Activated naive CD4-positive, alpha-beta T cell treated with anti-CD3 and anti-CD28 coated beads, Interleukin-2, amount 50 U/mL, for 72 hours (primary cell): ENCODE results near the gene PLXND1. TPM values are rescaled to one million over a fixed set of nuclear protein-coding genes. Genes with fewer than 3 reads are reported as not detected.
A peak's percentile ranks its signal among the peaks of the same experiment; 100 is the strongest.

Experiments
- ATAC-seq, 2 donors: fragments of 150-1000 bp; cut with Tn5 transposase; 2 replicates each; pipeline ENCODE4 v1.10.0; 2021; ENCODE audit warnings: mild to moderate bottlenecking in 2 of 2, moderate library complexity in 2 of 2
- DNase-seq, 2 donors: peaks; one replicate each; pipeline ENCODE4 v3.0.0; 2021 to 2022; ENCODE audit warnings: low spot score in 2 of 2
- H3K27ac Mint-ChIP-seq, 2 donors: one replicate each; pipeline ENCODE4 v1.8.0; 2022; ENCODE audit warnings: mild to moderate bottlenecking in 2 of 2, mixed read lengths in 2 of 2
- H3K36me3 Mint-ChIP-seq, 2 donors: one replicate each; pipeline ENCODE4 v1.8.0; 2022; ENCODE audit warnings: mixed read lengths in 2 of 2
- H3K9me3 Mint-ChIP-seq, 2 donors: one replicate each; pipeline ENCODE4 v1.8.0; 2022; ENCODE audit warnings: mixed read lengths in 2 of 2
- total RNA-seq, 2 donors: library from RNA; stranded (reverse); gene quantifications; one replicate each; pipeline ENCODE4 v1.2.3, GENCODE V29; 2022

Gene PLXND1
- total RNA-seq, 2 donors from 2014 or later: 3.5 to 5.7 TPM

GRCh38 chr3:129543999-129544398, 62.5 kb downstream of the PLXND1 start:
- no peak for ATAC-seq

GRCh38 chr3:129543156-129543790, 63.2 kb downstream of the PLXND1 start, which contains the start of gene H1-8:
Gene H1-8, plus strand, starts transcription at chr3:129543175. Its CDS starts 44 bp downstream, at chr3:129543219.
- ATAC-seq: no peak

More at GRCh38 chr3:129543999-129544398, 62.5 kb downstream of the PLXND1 start:
- H3K36me3 Mint-ChIP-seq: no peaks in the 10 kb centered on the region
- H3K27ac Mint-ChIP-seq: peak overlapping the region in 1 of 2 donors; percentile 22
- H3K9me3 Mint-ChIP-seq: no peaks in the 10 kb centered on the region
- no peak for DNase-seq

GRCh38 chr3:129542747-129543146, 63.7 kb downstream of the PLXND1 start:
- H3K9me3 Mint-ChIP-seq: no peaks in the 10 kb centered on the region
- H3K27ac Mint-ChIP-seq: no peak overlapping the region
- DNase-seq: no peak
- H3K36me3 Mint-ChIP-seq: no peaks in the 10 kb centered on the region
- no peak for ATAC-seq

More at GRCh38 chr3:129543156-129543790, 63.2 kb downstream of the PLXND1 start, which contains the start of gene H1-8:
- Mint-ChIP-seq H3K27ac (peak within 1 kb of the TSS in 1 of 2 donors; percentile 22), H3K36me3 (no peaks in the 10 kb centered on the region), H3K9me3 (no peaks in the 10 kb centered on the region)
- no peak for DNase-seq

- Mint-ChIP-seq H3K9me3 (no peaks in the 10 kb centered on the region), H3K27ac (no peak overlapping the region), H3K36me3 (no peaks in the 10 kb centered on the region)
- ATAC-seq: no peak
- DNase-seq: no peak
These were observed 65.5 kb downstream of the PLXND1 start for GRCh38 chr3:129540776-129541516.

- Mint-ChIP-seq H3K9me3 (no peaks in the 10 kb centered on the region), H3K27ac (no peak overlapping the region), H3K36me3 (no peaks in the 10 kb centered on the region)
- DNase-seq (no peak), ATAC-seq (no peak)
These were observed 67.3 kb downstream of the PLXND1 start for GRCh38 chr3:129539206-129539605.

- H3K9me3 Mint-ChIP-seq: no peaks in the 10 kb centered on the region
- no peaks in the 10 kb centered on the region for H3K36me3 Mint-ChIP-seq
- DNase-seq (no peak), ATAC-seq (no peak)
- H3K27ac Mint-ChIP-seq: no peak overlapping the region
These were observed 69.7 kb downstream of the PLXND1 start for GRCh38 chr3:129536804-129537203.

- H3K9me3 Mint-ChIP-seq: no peaks in the 10 kb centered on the region
- DNase-seq (no peak), ATAC-seq (no peak)
- H3K27ac Mint-ChIP-seq: no peak overlapping the region
- H3K36me3 Mint-ChIP-seq: no peaks in the 10 kb centered on the region
These were observed 70.2 kb downstream of the PLXND1 start for GRCh38 chr3:129536374-129536667.

- H3K36me3 Mint-ChIP-seq: no peaks in the 10 kb centered on the region
- no peak for ATAC-seq
- H3K9me3 Mint-ChIP-seq: no peaks in the 10 kb centered on the region
- no peak overlapping the region for H3K27ac Mint-ChIP-seq
- DNase-seq: no peak
These were observed 71.4 kb downstream of the PLXND1 start for GRCh38 chr3:129535075-129535474.

- ATAC-seq (no peak), DNase-seq (no peak)
- Mint-ChIP-seq H3K27ac (no peak overlapping the region), H3K9me3 (no peaks in the 10 kb centered on the region), H3K36me3 (no peaks in the 10 kb centered on the region)
These were observed 71.9 kb downstream of the PLXND1 start for GRCh38 chr3:129534428-129535027.

GRCh38 chr3:129533406-129533805, 73.1 kb downstream of the PLXND1 start:
- Mint-ChIP-seq H3K27ac (no peak overlapping the region), H3K9me3 (no peaks in the 10 kb centered on the region), H3K36me3 (no peaks in the 10 kb centered on the region)
- no peak for DNase-seq
- ATAC-seq: no peak

- no peaks in the 10 kb centered on the region for H3K9me3 Mint-ChIP-seq
- peak overlapping the region in 1 of 2 donors; percentile 60 for H3K27ac Mint-ChIP-seq
- H3K36me3 Mint-ChIP-seq: no peaks in the 10 kb centered on the region
- ATAC-seq: no peak
- no peak for DNase-seq
These were observed 74.2 kb downstream of the PLXND1 start for GRCh38 chr3:129532261-129532660.

- DNase-seq: no peak
- Mint-ChIP-seq H3K9me3 (no peaks in the 10 kb centered on the region), H3K36me3 (no peaks in the 10 kb centered on the region), H3K27ac (peak overlapping the region in 1 of 2 donors; percentile 60)
- ATAC-seq: no peak
These were observed 74.8 kb downstream of the PLXND1 start for GRCh38 chr3:129531699-129532098.

GRCh38 chr3:129530821-129531220, 75.7 kb downstream of the PLXND1 start:
- no peak for DNase-seq
- ATAC-seq: no peak
- no peak overlapping the region for H3K27ac Mint-ChIP-seq
- no peaks in the 10 kb centered on the region for H3K36me3 Mint-ChIP-seq
- no peaks in the 10 kb centered on the region for H3K9me3 Mint-ChIP-seq

- no peak for ATAC-seq
- no peak for DNase-seq
- Mint-ChIP-seq H3K9me3 (no peaks in the 10 kb centered on the region), H3K27ac (no peak overlapping the region), H3K36me3 (no peaks in the 10 kb centered on the region)
These were observed 76.2 kb downstream of the PLXND1 start for GRCh38 chr3:129530251-129530791.

GRCh38 chr3:129529436-129530210, 76.9 kb downstream of the PLXND1 start:
- H3K27ac Mint-ChIP-seq: no peak overlapping the region
- ATAC-seq: no peak
- no peak for DNase-seq
- no peaks in the 10 kb centered on the region for H3K36me3 Mint-ChIP-seq
- H3K9me3 Mint-ChIP-seq: no peaks in the 10 kb centered on the region

- H3K9me3 Mint-ChIP-seq: no peaks in the 10 kb centered on the region
- DNase-seq: no peak
- no peak for ATAC-seq
- H3K36me3 Mint-ChIP-seq: no peaks in the 10 kb centered on the region
- H3K27ac Mint-ChIP-seq: peak within 1 kb of the TSS in 1 of 2 donors; percentile 17
These were observed 77.8 kb downstream of the PLXND1 start, which contains the start of gene RHO for GRCh38 chr3:129528589-129529100. Gene RHO, plus strand, starts transcription at chr3:129528639. Its CDS starts 95 bp downstream, at chr3:129528734.
